ENCODE measurements around the gene PTP4A1.

- TF ChIP-seq TAF1 (IDR thresholded peaks at IDR 0.05; ENCODE audit: borderline replicate concordance, insufficient read depth, low read length) = 0 out of 2 replicates have a peak, but pooled peaks have one; percentile 46
- TF ChIP-seq REST (IDR thresholded peaks at IDR 0.05; ENCODE audit: insufficient read depth in 1 of 2, low read depth in 2 of 2, low read length in 2 of 2) = 0 out of 4 replicates have a peak, but pooled peaks of 1 of the 2 experiments have one; percentile 11
- TF ChIP-seq POLR2AphosphoS5 (IDR thresholded peaks at IDR 0.05; ENCODE audit: low read depth, low read length) = no peak; the same call in 1 of the 2 replicates
- TF ChIP-seq FOXP2 (optimal IDR thresholded peaks at IDR 0.05; ENCODE audit: borderline replicate concordance, extremely low read depth, extremely low read length, insufficient read depth) = no peak
Measured at GRCh38 chr6:63573899-63574553, 1.7 kb downstream of the PTP4A1 start.
